Right renal cortex interstitium (tissue), 3 donors: ENCODE data around the gene KCMF1. TPM values are rescaled to one million over a fixed set of nuclear protein-coding genes. Genes with fewer than 3 reads are reported as not detected.

Experiments used
- DNase-seq, 3 donors: peaks; one replicate each; pipeline ENCODE4 v3.0.0-alpha.2; 2013; ENCODE audit warnings: low read depth in 3 of 3, low spot score in 2 of 3
- polyA plus RNA-seq, 3 donors: library from polyadenylated mRNA; unstranded; fragments of 120-200 nt; gene quantifications; one replicate each; pipeline ENCODE4 v1.2.1, GENCODE V29; 2013; ENCODE audit not compliant: insufficient read length in 3 of 3

The KCMF1 gene
- polyA plus RNA-seq, 3 donors: 58.9 to 62.8 (median 62.4) TPM

DNA sequence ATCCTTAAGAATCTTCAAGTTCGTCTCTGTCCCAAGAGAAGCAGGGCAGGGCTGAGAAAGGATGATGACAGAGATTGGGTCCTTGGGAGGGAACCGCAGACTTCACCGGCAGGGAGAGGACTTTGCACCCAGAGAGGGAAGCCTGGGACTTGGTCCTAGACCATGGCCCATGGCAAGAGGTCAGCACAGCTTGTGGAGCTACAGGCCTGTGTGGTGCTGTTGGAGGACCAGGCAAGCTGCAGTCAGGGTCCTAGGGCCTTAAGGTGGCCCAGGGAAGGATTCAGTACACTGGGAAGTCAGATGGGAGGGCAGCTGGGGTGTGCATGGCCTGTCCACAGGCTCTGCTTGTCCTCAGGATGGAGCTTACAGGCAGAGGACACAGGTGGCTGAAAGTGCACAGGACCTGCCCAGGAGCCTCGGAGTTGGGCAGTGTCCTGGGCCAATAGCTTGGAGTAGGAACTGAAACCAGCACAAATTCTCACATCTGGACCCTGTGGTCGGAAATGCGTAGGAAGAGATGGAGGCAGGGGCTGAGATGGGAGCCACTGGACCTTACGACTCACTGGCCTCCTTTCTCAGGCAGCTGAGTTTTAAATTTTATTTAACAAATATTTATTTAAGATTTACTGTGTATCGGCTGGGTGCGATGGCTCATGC, 105.8 kb downstream of the KCMF1 start:
- DNase-seq: no peak

DNA sequence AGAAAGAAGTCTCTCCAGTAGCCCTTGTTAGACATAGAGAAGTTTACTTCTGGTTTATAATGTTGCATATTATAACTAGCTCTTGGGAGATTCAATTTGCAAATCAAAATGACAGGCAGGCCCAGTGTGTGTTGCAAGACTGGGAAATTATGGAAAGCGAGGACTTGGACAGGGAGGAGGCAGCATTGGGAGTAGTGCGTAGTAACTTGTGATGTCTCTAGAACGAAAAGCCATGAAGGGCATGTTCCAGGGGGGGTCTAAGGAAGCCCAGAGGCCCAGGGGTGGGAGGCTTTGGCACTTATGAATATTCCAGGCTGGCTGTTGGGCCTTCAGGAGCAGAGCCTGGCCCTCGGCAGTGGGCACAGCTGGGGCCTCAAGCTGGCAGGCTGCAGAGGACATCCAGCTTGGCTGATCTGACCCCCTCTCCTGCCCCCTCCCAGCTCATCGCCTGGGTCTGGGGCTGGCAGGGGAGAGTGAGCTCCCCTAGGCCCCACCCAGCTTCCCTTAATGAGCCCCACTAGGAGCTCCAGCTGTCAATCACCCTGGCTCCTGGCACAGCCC, 107.0 kb downstream of the KCMF1 start:
- no peak for DNase-seq

DNA sequence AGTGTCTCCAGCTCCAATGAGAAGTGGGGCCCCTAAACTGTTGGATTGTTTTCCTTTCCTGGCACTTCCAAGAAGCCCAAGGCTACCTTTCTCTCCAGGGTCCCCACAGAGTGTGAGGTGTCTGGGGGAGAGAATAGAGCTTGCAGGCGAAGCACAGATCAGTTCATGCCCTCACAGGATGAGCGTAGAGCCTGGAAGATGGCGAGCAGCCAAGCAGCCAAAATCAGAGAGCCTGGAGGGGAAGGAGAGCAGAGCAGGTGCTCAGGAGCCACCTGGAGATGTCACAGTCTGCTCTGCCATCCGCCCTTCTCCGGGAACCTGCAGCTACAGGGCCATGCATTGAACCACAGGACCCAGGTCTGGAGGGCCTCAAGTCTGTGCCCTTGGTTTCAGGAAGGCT, 107.6 kb downstream of the KCMF1 start:
- DNase-seq: no peak

GRCh38 chr2:85083092-85083491, 112.1 kb downstream of the KCMF1 start:
- DNase-seq: no peak

- no peak for DNase-seq
These were observed 114.6 kb downstream of the KCMF1 start for GRCh38 chr2:85085563-85085962.

DNA sequence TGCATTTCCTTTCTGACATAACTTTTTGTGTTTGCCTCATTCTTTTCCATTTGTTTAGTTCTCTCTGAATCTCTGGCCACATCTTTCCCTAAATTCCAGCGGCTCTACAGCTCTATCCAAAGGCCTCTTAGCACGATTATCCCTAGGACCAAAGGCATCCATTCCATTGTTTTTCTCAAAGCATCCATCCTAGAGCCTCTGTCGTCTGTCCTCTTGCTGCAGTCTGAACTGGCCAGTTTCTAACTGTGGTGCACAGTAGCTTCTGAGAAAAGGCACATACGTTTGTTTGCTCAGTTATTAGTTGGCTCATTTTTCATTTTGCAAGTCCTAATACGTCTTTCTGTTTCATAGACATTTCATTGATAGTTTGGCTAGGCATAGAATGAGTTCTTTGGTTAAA, 116.6 kb downstream of the KCMF1 start:
- no peak for DNase-seq

DNA sequence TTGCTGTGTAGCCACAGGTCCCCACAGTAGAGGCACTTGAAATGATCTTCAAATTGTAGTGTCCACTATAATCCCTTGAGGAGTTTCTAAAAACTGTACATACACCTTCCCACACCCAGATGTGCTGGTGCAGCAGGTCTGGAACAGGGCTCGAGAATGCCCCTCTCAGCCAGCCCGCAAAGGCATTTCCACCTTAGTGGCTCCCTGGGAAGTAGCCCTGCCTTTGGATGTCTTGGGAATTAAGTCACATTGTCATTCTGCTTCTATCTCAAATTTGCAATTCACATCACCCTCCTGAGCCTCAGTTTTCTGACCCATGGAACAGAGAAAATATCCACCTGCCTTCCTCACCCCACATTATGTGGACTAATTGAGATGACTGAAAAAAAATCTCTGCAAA, 118.0 kb downstream of the KCMF1 start:
- DNase-seq: no peak

DNA sequence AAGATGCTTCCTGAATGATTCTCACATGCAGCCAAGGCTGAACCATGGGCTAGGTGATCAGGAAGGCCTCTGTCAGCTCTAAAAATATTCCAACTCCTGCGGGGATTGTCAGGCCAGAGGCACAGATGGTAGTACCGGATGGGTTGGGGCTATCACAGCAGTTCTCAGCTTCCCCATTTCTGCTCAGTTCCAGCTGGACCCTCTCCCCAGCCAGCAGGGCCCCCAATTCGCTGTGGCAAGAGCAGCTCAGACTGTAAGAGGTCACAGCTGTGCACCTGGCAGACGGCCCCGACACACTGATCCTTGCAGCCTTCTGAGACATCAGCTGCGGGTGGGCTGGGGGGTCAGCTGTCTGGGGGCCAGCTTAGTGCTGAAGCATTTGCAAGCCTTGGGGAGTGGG, 118.6 kb downstream of the KCMF1 start:
- DNase-seq: no peak

DNA sequence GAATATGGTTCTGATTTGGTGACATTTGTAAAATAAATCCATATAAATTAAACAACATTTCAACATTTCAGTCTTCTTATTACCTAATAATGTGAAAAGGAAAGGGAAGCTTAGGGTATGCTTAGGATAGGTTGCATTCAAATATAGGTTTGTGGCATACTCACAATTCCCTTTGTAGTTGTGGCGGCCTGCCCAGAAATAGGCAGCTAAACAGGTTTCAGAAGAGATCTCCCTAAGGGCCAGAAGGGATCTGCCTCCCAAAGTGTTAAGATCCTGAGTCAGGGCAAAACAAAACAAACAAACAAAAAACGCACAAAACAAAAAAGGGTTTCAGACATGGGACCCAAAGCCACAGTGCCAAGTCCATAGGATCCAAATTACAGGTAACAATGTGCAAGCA, 120.9 kb downstream of the KCMF1 start:
- DNase-seq: no peak

DNA sequence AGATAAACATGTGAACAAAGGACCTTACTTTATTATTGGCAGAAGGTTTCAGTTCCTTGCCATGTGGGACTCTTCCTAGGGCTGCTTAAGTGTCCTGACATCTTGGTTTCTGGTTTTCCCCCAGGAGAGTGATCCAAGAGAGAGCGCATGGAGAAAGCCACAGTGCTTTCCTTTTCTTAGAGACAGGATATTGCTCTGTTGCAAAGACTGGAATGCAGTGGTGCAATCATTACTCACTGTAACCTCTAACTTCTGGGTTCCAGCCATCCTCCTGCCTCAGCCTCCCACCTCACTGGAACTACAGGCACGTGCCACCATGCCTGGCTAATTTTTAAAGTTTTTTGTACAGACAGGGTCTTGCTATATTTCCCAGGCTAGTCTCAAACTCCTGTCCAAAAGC, 124.1 kb downstream of the KCMF1 start:
- DNase-seq: no peak

DNA sequence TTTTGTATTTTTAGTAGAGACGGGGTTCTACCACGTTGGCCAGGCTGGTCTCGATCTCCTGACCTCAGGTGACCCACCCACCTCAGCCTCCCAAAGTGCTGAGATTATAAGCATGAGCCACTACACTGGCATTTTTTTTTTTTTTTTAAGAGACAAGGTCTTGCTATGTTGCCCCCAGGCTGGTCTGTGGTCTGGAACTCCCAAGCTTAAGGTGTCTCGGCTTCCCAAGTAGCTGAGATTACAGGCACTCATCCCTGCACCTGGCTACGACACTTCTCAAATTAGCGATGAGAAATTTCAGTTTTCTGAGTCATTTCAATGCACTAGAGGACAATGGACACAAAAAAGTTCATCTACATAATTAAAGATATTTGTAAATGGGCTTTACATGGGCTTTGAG, 125.7 kb downstream of the KCMF1 start:
- no peak for DNase-seq

DNA sequence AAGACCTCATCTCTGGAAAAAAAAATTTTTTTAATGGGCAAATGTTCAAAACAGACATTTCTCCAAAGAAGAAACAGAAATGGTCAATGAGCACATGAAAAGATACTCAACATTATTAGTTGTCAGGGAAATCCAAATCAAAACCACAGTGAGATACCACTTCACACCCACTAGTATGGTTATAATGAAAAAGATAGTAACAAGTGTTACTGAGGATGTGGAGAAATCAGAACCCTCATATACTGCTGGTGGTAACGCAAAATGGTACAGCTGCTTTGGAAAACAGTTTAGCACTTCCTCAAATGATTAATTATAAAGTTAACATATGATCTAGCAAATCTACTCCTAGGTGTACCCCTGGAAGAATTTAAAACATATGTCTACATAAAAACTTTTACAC, 133.3 kb downstream of the KCMF1 start:
- DNase-seq: no peak

GRCh38 chr2:85106489-85107180, 135.7 kb downstream of the KCMF1 start:
- DNase-seq: no peak

Other genes with a start within 250 kb of the KCMF1 start
- gene TRABD2A, start 90.1 kb upstream of the KCMF1 start, polyA plus RNA-seq: under 1 TPM; 0.30 to 0.51 (median 0.46) TPM
- 1,000 to 10,000 TPM; 1,665 to 1,772 (median 1,732) TPM for gene TMSB10, start 65.5 kb upstream of the KCMF1 start, polyA plus RNA-seq
- gene TCF7L1, start 162.2 kb downstream of the KCMF1 start, polyA plus RNA-seq: 10 to 100 TPM; 39.7 to 44.7 (median 42.9) TPM